GM18508 (cell line): Measurements from ENCODE around the gene DGKB.
"Not testable (repeated sequence)": the region's sequence is repeated elsewhere in the genome, so short reads cannot be mapped to it uniquely, and the experiment has no call there.

Source experiments
- ATAC-seq: cut with Tn5 transposase; IDR thresholded peaks from one replicate; pipeline ENCODE4 v1.9.1; 2021; ENCODE audit warnings: moderate number of reproducible peaks; ENCODE audit not compliant: insufficient read depth, unreplicated experiment

DGKB gene

GRCh38 chr7:14340393-14341074 lies 562.0 kb downstream of the DGKB start:
- no peak for ATAC-seq

- no peak for ATAC-seq
Measured at GRCh38 chr7:14339861-14340260, 562.7 kb downstream of the DGKB start.

DNA sequence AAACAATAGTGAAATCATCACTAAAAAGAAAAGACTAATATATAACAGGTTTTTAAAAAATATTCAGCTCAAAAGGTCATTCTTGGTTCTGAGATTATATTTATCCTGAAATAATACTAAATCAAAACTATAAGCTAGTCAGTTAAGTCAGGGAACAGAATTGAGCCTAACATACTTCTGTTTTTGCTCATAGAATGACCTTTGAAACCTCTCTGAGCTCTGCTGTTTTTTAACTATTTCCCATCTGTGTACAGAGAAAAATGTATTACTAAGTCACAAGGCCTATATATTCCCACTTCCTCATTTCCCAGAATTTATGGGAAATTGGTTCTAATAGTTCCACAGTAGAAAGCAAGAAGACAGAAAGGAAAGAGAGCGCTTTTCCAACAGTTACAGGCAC lies 566.3 kb downstream of the DGKB start:
- no peak for ATAC-seq

- ATAC-seq = no peak
Measured at GRCh38 chr7:14332155-14332554, 570.4 kb downstream of the DGKB start.

- ATAC-seq = no peak
Measured at GRCh38 chr7:14324767-14325166, 577.8 kb downstream of the DGKB start.

DNA sequence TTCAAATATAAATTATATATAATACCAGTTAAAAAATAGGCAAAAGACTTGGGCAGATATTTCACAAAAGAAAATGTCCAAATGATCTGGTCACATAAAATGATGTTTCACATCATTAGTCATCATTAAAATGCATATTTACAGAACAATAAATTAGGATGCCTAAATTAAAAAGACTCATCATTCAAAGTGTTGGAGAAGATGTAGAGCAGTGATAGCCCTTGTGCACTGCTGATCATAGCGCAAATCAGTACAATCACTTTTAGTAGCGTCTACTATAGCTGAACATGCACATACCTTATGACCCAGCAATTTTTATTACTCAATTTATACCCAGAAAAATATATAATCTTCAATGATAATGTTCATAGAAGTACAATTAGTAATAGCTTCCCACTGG lies 579.8 kb downstream of the DGKB start:
- no peak for ATAC-seq

- ATAC-seq = no peak
Measured at GRCh38 chr7:14321947-14322346, 580.6 kb downstream of the DGKB start.

DNA sequence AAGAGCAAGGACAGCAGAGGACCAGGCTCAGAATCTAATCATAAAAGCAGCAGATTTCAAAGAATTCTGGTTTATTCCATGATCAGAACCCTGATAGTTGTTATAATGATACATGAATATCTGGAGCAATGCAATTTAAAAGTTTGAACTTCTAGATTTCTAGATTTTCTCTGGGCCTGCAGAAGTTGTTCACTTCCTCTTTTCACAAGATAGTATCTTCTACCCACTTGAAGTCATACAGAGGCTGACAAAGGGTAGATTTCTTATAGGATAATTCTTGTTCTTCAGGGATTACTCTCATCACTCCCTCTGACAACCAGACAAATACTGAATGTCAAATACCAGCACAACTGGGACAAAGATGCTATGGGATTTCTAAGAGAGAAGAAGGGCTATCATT lies 593.1 kb downstream of the DGKB start:
- no peak for ATAC-seq

DNA sequence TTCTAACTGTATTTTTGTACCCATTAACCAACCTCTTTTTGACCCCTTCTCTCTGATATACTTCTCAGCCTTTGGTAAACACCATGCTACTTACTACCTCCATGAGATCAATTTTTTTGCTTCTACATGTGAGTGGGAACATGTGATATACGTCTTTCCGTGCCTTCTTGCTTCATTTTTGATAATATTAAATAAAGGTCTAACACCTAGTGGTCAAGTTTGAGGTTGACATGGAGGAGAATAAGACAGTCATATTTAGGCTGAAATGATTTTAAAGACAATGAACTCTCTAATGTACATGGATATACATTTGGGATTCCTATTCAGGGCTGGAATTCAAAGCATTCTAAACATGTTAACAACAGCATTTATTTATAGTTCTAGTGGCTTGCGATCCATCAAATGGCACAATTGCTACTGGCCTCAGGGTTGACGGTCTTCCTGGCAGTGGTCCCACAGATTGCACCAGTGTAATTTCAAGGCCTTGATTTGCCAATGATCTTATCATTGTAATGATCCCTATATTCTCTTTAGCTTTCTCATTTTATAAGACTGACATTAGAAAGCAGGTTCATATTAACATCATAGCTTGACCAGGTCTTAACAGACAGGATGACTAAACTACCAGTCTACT lies 597.2 kb downstream of the DGKB start:
- no peak for ATAC-seq

- no peak for ATAC-seq
Measured at GRCh38 chr7:14303536-14303935, 599.0 kb downstream of the DGKB start.

DNA sequence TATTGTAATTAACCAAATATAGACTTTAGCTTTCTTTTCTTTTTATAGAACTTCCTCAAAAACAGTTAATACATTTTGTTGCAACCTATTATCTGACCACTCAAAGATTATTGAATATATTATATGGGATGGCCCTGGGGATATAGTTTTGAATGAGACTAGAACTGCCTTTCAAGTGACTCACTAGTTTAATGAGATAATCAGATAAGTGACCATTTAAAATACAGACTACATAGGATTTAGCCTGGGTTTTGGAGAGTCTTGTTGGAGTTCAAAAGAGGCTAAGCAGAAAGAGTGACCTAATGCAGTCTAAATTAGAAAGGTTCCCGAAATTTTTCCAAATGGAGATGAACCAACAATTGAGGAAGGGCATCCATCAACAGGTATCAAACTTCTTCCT lies 607.9 kb downstream of the DGKB start:
- no peak for ATAC-seq

GRCh38 chr7:14293434-14293833 lies 609.1 kb downstream of the DGKB start:
- ATAC-seq = no peak

- no peak for ATAC-seq
Measured at GRCh38 chr7:14292737-14293136, 609.8 kb downstream of the DGKB start.

DNA sequence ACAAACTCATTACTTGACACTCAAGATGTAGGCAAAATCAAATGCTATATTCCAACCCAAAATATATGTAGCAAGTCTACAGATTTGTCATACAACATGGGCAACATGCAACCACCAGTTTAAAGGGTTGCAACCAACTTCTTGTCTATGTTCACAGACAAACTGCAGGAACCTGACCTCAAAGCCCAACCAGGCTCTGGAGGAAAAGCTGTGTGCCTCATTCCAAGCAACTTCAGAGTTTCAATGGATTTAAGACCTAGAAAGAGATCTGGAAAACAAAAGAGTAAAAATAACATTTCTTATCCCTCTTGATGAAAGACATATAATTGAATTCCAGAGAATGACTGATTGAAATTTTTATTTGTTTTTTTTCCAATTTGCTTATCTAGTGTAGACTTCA lies 612.6 kb downstream of the DGKB start:
- ATAC-seq = no peak

DNA sequence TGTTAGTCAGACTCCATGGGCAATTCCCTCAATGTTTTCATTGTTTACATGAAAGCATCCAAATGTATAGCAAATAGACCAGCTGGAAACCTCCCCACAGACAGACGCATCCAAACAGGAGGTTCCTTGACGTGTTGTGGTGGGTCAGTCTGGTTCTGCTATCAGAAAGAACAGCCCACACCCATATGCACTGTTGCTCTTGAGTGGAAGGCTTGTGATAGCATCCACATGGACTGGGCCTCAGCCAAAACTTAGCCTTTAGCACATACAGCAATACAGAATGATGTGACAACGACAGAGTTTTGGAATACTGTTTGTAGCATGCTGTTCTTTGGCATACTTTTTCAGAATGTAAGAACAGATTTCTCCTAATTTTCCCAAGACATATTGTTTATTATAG lies 613.9 kb downstream of the DGKB start:
- no peak for ATAC-seq

GRCh38 chr7:14287398-14287797 lies 615.2 kb downstream of the DGKB start:
- ATAC-seq = no peak

DNA sequence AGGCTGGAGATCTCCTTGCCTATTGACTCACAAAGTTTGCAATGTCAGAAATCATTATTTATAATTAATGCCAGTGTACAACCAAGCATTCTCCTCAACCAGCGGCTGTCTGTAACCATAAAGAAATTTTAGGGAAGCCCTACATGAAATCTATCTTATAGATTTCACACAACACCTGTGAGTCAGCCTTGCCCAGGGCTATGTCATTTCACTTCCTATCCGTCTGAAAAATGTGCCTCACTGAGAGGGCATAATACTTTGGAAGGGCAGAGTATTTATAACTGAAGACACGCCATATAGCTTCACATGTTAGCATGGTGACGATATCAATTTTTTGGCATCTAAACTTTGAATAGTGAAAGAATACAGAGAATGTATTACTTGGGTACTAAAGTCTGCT lies 616.5 kb downstream of the DGKB start:
- no peak for ATAC-seq

GRCh38 chr7:14279065-14279871 lies 623.3 kb downstream of the DGKB start:
- not testable (repeated sequence) for ATAC-seq

DNA sequence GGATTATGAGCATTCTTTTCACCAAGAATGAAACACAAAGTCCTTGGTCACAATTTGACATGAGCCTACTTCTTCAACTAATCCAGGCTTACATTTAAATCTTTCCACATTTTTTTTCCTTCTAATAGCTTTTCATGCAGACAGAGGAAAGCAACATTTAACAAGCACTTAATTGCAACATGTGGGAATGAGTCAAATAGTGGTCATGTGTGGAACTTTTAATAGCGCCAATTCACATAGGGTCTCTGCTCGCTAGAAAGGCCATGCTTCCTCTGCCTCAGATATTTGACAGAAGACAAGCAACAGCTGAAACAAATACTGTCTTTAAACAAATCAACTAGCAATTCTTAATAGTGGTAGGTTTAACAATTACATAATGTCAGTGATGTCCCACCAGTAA lies 627.2 kb downstream of the DGKB start:
- ATAC-seq = no peak

DNA sequence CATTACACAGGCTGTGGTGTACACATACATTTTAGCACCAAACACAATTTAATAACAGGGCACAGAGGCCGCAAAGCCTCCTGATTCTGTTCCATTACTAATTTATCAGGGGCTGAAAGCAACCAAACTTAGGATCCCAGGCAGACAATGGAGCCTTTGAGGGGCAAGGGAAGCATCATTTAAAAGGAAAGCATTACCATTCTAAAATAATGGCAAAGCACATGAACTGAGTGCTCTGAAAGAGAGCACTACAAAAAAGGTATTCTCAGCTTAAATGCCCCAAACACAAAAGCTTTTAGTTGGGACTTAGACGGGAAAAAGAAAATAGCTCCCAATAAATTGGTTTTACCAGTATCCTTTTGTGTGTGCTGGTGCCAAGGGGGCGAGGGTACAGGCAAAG lies 631.1 kb downstream of the DGKB start:
- ATAC-seq = no peak

DNA sequence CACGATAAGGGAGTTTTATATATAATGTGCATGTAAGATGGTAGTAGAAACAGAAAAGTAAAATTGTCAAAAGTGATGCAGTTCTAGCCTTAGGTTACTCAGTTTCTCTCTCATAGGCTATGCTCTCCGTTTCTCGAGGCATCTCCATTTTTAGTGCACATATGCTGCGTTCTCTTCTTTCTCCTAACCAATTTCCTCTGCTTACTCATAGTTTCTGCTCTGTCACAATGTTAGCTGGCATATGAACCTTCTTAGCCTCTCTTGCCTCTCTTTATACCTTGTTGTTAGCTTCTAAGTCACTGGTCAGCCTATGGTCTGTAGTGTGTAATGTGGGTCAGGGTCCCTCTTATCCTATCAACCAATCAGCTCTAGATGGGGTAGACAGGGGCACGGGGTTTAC lies 632.5 kb downstream of the DGKB start:
- no peak for ATAC-seq

DNA sequence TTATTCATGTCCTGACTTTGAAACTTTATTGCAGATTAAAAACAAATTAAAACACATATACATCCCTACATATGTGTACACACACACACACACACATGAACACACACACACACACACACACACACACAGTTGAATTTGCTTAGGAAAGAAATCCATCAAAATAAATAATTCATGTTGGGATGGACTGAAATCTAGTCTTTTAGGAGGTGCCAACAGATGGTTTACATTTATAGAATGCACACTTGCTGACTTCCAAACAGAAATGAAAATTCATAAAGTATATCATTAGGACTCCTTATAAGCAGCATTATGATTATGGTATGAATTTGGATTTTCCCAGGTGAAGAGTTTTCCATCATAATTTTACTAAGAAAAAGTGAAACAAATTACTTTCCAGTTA lies 642.5 kb downstream of the DGKB start:
- no peak for ATAC-seq
